HG03565 (cell line): Measurements from ENCODE around the gene LIN28B.
"Not testable (repeated sequence)": the region's sequence is repeated elsewhere in the genome, so short reads cannot be mapped to it uniquely, and the experiment has no call there.

Experiments used
- ATAC-seq: cut with Tn5 transposase; IDR thresholded peaks from one replicate; pipeline ENCODE4 v1.9.1; 2021; ENCODE audit warnings: mild to moderate bottlenecking, moderate library complexity; ENCODE audit not compliant: unreplicated experiment

The LIN28B gene, protein sequence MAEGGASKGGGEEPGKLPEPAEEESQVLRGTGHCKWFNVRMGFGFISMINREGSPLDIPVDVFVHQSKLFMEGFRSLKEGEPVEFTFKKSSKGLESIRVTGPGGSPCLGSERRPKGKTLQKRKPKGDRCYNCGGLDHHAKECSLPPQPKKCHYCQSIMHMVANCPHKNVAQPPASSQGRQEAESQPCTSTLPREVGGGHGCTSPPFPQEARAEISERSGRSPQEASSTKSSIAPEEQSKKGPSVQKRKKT

DNA sequence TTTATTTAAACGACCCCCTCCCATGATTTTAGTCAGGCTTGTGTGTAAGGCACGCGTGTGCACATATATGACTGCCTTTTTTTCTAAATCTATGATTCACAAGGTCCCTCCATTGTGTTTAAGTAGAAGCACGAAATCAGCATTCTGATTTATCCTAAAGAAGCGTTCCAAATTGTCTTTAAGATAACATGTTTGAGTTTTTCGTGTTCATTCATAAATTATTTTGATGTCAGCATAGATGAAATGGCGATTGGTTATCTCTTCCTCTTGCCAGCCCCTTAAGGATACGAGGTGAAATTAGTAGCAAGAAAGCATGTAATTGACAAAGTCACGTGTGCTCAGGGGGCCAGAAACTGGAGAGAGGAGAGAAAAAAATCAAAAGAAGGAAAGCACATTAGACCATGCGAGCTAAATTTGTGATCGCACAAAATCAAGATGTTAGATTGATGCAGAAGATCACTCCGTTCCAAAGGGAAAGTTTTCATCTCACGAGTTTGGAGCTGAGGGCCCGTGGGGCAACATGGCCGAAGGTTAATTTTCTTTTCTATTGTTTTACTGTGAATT is at the start of gene LIN28B:
Gene LIN28B, plus strand, starts transcription at position 377 of the 564 bp plus-strand sequence. Its CDS starts 144 bp downstream, at position 521.
- no peak for ATAC-seq

DNA sequence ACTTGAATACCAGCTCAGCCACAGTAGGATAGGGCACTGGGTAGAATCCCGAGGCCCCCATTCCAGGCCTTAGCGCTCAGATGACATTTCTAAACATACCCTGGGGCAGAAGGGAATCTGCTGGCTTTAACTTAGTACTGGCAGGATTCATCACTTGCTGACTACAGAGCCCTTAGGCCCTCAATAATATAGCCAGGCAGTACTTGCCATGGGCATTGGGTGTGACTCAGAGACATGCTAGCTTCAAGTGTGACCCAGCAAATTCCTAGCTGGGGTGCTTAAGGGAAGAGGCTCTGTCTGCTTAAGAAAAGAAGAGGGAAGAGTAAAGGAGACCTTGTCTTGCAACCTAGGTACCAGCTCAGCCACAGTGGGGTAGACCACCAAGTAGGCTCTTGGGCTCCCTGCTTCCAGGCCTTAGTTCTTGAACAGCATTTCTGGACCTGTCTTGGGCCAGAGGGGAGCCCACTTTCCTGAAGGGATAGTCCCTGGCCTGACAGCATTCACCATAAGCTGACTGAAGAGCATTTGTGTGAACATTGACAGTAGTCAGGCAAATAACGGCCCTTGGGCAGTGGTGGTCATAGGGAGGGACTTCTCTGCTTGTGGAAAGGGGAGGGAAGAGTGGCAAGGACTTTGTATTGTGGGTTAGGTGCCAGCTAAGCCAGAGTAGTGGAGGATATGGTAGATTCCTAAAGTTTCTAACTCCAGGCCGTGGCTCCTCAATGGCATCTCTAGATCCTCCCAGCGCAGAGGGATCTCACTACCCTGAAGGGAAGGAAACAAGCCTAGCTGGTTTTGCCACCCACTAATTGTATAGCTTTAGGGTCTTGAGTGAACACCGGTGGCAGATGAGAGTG is 48.6 kb upstream of the LIN28B start:
- no peak for ATAC-seq

DNA sequence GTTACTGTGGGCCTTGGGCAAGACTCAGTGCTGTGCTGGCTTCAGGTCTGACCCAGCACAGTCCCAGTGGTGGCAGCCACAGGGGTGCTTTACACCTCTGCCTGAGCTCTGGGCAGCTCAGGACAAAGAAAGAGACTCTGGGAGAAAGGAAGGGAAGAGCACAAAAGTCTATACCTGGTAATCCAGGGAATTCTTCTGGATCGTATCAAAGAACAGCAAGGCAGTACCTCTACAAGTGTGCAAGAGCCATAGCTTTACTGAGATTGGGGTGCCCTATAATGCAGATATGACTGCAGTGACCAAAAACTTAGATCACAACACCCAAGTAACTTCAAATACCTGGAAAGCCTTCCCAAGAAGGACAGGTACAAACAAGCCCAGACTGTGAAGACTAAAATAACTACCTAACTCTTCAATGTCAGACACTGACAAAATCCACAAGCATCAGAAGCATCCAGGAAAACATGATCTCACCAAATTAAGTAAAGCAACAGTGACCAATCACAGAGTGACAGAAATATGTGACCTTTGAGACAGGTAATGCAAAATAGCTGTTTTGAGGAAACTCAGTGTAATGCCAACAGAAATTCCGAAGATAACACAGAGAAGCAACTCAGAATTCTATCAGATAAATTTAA is 47.9 kb upstream of the LIN28B start:
- no peak for ATAC-seq

DNA sequence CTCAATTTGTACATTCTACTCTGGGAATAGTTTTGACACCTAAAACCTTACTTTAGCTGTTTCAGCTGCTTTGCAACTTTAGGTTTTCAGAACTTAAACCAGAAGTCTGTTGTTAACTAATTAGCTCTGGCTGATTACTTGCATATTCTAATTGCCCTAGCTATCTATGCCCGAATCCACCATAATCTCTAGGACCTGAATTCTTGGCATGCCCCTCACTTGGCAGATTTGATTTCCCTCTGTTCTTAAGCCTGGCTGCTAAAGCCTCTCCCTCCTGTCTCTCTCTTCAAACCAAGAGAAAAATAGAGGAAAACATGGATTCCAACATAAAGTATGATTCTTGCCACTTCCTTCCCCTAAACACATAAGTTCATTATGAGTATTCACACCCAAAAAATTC is 35.0 kb upstream of the LIN28B start:
- no peak for ATAC-seq

DNA sequence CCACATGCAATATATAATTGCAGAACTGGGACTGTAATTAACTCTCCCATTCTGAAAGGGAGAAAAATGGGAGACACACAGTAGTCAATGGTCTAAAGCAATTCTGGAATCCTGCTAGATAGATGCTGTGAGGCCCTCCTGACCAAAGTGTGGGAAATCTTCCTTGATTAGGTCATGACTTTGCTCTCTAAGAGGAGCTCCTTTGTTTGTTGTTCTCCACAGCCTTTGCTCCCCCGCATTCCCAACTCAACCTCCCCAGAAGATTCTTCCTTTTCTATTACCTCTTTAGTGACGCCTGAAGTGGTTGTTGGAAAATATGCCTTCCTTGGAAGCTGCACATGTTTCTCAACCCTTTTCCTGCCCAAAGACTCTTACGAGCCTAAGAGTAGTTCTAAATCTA is 28.8 kb upstream of the LIN28B start:
- no peak for ATAC-seq

DNA sequence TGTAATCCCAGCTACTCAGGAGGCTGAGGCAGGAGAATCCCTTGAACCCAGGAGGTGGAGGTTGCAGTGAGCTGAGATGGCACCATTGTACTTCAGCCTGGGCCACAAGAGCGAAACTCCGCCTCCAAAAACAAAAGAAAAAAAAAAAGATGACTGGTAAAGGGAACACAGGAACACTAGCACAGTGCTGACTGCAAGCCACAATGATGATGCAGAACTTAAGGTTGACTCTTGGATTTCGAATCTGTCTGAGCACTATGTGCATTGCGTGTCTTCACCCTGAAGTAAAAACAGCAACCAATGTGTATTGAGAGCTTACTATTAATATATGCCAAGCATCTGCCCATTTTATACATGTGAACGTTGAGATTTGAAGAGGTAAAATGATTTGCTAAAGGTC is 27.6 kb upstream of the LIN28B start:
- ATAC-seq = no peak

DNA sequence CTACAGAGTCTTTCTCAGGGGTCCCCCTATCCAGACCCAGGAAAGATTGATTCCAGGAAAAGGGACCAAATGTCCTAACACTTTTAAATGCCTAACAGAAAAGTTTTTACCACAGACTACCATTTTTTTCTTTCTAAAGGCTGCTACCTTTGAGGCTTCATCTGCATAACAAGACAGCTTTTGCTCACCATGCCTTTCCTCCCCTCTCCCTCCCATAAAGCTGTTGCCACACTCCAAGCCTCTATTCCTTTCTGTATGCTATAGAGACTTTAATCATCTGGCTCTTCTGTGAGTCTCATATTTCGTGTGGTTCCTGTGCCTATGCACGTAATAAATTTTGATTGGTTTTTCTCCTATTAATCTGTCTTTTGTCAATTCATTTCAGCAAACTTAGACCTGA is 26.0 kb upstream of the LIN28B start:
- ATAC-seq = no peak

DNA sequence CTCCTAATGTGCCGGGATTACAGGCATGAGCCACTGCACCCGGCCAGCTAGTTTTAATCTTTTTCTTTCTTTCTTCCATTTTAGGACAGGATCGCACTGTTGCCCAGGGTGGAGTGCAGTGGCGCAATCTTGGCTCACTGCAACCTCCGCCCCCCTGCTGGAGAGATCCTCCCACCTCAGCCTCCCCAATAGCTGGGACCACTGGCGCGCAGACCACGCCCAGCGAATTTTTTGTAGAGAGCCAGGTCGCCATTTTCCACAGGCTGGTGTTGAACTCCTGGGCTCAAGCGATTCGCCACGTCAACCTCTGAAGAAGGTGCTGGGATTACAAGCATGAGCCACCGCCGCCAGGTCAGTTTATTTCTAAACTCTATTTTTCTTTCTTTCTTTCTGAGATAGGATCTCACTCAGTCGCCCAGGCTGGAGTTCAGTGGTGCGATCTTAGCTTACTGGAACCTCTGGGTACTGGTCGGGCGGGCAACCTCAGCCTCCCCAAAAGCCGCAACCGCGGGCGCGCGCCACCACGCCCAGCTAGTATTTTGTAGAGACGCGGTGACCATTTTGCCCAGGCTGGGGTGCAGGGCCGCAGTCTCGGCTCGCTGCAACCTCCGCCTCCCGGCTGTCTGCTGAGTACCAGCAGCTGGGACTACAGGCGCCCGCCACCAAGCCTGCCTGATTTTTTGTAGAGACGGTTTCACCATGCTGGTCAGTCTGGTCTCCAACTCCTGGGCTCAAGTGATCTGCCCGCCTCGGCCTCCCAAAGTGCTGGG is 20.0 kb upstream of the LIN28B start:
- no peak for ATAC-seq

DNA sequence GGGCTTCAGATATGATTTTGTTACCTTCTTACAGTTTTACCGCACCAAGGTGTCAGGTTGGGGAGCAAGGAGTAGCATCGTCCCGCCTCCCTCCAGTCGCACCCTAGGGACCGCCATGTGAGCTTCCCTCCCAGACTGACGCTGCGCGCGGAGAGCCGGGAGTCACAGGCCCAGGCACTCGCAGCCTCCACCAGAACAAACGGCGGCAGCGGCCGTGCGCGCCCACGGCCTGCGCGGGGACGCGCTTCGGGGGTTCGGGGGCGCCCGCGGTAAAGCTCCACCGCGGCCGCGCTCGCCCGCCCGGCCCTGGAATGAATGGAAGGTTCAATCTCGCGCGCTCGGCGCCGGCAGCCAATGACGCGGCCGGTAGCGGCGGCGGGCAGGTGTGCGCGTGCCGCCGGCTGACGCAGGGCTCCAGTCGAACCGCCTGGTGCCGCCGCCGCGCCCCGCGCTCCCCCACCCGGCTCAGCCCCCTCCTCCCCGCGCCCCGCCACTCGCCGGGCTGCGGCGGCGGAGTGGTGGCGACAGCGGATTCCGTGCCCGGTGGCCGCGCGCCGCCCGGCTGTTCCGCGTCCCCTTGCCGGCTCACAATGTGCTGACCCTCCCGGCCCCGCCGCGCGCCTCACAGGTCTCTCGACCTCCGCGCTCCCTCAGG is 16.5 kb upstream of the LIN28B start:
- ATAC-seq = no peak

DNA sequence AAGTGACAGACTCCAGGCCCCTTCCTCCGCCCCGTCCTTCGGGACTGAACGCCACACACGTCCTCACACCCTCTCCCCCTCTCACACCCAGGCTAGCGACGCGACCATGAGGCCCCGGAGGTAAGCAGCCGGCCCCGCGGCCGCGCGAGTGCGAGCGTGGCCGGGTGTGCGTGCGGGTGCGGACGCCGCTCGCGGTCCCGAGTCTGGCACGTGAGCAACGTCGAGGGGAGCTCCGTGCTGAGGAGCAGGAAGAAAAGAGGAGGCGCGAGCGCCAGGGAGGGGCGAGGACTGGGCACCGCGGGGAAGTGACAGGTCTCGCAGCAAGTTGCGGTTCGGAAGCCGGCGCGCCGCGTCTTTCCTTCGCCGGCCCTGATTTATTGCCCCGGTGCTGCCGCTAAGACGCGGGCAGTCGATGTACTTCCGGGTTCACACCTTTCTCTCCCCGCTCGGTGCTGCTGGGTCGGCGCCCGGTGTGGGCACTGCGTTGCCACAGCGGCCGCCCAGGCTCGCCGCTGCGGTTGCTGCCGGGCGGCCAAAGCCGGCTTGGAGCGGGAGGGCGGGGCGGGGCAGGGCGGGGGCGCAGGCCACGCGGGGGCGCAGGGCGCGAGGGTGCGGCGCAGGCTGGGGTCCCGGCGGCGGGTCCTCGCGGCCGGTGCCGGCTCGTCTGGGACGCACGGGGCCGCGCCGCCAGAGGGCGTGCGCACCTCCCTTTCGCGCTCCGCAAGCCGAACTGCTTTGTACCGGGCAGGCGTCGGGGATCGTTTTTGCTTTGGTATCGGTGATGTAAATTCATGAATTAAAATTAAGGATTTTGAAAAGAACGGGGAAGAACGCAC is 15.8 kb upstream of the LIN28B start:
- ATAC-seq = peak; percentile 69

DNA sequence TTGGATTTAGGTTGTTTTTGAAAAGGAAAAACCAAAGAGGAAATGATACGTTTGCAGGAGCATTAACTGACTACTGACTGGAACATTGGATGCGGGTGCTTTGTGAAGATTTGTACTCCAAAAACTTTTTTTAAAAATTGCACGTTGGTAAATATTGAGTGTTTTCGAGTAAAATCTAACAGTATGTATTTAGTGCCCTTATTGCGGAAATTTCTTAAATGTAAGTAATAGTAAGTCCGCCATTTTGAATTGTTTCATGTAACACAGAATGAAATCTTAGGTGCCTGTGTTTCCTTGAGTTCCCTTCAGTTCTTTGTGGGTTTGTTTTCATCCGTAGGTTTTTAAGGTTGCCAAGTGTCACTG is 15.2 kb upstream of the LIN28B start:
- ATAC-seq = no peak

DNA sequence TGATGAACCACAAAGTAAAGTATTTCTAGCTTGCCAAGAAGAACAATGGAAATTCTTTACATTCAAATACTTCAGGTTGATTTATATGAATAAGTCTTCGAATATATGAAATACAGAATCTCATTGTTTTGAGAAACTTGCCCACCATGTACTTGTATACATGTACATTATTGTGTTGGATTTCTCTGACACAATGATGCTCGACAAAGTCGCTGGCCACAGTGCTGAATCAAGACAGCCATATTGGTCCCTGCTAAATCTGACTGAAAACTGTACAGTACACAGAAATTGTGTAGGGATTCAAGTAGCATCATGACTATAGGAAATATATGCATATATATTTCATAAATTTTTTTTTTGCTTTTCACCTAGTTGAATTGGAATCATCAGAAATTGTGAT is 13.1 kb upstream of the LIN28B start:
- no peak for ATAC-seq

DNA sequence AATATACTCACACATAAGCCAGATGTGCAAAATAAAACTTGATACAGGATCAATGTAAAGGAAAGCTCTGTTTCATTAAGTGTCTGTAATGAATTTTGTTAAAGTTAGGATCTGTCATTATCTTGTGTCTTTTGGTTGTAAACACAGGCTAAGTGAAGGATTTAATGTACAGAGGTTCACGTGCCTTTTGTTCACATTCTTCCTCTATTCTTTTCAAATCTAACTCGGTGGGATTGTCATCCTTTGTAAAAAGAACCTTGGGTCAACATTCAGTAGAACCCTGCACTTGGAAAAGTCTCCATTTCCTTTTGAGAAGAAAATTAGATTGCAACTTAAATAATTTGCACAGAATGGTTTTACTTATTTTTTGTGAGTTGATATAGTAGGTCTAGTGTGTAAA is 7.7 kb upstream of the LIN28B start:
- ATAC-seq = no peak

DNA sequence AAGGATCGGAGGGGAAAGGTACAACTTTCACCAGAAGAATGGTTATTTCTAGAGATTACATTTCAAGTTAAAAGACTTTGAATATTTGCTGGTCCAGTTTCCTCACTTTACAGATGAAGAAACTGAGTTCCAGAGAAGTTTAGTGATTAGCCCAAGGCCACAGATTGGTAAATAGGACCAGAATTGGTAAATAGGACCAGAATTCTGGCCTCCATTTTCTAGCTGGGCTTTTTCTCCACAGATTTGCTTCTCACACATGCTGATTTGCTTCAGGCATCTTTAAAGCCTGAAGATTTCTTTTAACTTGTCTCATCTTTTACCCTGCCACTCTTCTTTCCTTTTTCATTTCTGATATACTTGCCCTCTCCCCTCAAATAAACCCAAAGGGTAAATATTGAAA is 5.2 kb upstream of the LIN28B start:
- ATAC-seq = no peak

DNA sequence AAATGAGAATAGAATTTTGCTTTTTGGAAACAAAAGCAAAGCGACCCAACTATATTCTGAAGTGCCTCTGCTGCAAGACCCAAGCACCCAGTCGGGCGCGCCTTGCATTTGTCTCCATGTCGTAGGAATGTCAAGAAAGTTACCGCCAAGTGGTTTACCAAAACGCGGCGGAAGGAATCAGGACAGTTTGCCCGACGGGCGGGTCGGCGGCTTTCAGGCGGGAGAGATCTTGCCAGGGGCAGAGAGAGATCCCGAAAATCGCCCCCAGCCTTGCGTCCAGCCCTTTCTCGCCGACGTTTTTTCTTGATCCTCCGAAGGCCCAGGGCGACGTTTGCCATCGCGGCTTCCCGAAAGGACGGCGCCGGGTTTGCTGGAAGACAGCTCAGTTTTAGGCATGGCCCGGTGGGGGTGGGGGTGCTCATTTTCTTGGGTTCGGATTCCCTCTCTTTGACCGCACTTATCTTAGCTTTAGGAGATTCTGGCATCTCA is 4.0 kb upstream of the LIN28B start:
- no peak for ATAC-seq

DNA sequence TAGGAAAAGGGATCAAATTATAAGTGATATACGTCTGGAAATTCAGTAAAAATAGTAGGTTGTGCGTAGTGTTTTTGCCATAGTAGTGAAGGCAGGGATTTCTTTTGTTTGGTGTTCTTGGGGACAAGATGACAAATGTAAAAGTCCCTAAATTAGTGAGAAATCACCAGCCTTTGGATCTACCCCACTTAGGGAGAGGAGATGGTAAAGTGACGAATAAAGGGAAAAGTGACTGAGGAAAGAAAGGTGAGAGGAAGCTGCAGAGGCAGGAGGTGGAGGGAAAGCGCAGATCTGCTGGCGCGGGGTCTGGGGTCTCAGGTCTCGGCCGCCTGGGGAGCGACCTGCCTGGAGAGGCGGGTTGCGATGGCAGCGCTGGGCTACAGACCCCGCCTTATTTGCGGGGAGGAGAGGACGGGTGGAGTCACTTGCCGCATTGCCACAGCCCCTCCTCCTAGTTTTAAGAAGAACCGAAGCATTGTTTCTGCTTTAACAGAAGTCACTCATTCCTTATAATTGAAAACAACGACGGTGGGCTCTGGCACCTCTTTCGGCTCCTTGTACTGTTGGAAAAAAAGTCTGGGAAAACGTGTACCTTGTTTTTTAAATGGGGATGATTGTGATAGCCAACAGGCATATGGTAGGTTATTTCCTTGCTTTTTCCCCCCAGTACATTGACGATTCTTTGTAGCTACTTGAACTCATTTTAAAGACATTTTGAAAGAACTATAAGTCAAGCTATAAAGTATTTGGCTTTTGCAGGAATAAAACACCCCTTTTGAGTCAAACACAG is 3.3 kb upstream of the LIN28B start:
- not testable (repeated sequence) for ATAC-seq

DNA sequence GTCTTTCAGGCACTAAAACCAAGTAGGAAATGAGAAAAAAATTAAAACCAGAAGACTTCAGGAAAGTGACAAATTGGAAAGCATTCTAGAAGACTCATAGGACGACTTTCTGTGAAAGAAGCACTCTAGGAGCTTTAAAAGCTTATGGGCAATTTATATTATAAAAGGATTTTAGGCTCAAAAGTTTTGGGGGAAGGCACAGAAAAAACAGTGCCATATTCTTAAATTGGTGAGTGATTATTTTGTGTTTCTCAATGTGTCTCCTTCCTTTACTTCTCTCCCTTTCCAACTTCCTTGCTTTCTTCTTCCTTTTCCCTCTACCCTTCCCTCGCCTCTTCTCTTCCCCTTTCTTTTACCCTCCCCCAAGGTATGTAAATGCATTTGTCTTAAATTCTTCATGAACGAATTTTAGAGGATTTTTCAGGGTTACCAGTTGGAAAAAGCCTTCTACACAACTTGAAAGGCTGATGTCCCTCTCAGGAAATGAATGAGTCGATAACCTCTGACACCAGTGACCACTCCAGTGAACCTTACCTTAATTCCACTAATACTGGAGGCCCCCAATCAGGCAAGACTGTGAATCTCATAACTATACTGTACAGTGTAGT is 2.6 kb upstream of the LIN28B start:
- no peak for ATAC-seq

DNA sequence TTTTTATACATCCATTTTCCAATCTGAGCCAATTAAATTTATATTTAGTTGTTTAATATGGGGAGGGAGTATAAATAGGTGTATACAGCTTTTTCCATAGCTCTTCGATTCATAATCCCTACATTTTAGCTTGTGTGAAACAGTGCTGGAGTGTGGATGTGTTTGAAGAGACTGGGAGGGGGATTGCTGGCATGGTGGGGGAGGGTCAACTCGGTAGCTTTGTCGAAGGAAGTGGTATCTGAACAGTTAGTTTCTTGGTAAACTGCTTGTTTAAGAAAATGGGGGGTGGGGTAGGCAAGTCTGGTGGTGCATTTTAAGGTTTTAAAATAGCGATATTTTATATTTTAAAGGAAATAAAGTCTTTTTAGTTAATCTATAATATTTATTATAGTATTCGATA is 1.4 kb upstream of the LIN28B start:
- no peak for ATAC-seq
